HG03045 (cell line): ENCODE results near the gene NR5A2.

Experiments used
- ATAC-seq: cut with Tn5 transposase; IDR thresholded peaks from one replicate; pipeline ENCODE4 v1.9.1; 2021; ENCODE audit warnings: mild to moderate bottlenecking, moderate library complexity; ENCODE audit not compliant: unreplicated experiment

The NR5A2 gene

GRCh38 chr1:200035956-200036618 is 8.6 kb downstream of the NR5A2 start:
- ATAC-seq = no peak

DNA sequence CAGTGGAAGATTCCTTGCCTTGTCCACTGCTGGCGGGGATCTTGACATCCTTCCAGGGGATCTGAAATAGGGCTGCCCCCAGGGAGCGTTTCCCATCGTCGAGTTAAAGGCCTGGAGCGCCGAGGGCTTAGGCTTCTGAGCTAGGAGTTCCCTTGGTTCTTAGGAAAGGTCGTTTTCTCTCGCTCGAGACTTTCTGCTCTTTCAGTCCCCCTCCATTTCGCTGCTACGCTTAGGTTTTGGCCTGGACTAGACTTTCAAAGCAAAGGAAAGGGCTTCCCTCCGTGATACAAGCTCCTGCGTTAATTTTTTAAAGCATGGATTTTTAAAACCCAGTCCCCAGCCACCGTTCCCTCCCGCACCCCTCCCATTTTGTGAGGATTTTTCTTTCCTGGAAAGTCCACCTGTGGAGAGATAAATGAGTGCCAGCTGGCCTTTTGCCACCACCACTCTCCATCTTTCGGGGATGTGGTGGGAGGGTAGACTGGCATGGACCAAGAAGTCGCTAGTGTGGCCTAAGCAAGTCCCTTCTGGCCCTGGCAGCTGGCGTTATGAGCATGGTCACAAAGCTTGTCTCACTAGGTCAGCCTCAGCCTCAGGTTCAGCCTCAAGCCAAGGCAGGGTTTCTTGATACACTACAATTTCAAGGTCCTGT is 9.2 kb downstream of the NR5A2 start:
- ATAC-seq = no peak

DNA sequence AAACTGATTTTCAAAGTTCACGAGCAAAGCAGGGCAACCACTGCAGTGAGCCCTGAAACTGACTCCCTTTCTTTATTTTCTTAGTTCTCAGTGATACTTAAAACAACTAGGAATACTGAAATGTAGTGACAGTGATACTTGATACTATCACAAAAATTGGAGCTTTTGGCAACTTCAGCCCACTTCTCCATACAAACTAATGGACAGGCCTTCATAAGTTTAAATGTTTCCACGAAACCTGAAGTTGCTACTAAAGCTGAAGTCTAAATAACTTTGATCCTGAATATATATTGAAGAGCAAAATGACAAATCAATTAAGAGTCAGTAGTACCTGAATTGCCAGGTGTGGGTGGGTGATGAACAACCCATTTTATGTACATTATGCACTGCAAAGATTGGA is 10.0 kb downstream of the NR5A2 start:
- no peak for ATAC-seq

- no peak for ATAC-seq
These were observed 10.4 kb downstream of the NR5A2 start for GRCh38 chr1:200037904-200038303.

GRCh38 chr1:200038325-200038980 is 10.9 kb downstream of the NR5A2 start:
- ATAC-seq = no peak

- ATAC-seq = no peak
These were observed 11.7 kb downstream of the NR5A2 start for GRCh38 chr1:200038981-200039848.

DNA sequence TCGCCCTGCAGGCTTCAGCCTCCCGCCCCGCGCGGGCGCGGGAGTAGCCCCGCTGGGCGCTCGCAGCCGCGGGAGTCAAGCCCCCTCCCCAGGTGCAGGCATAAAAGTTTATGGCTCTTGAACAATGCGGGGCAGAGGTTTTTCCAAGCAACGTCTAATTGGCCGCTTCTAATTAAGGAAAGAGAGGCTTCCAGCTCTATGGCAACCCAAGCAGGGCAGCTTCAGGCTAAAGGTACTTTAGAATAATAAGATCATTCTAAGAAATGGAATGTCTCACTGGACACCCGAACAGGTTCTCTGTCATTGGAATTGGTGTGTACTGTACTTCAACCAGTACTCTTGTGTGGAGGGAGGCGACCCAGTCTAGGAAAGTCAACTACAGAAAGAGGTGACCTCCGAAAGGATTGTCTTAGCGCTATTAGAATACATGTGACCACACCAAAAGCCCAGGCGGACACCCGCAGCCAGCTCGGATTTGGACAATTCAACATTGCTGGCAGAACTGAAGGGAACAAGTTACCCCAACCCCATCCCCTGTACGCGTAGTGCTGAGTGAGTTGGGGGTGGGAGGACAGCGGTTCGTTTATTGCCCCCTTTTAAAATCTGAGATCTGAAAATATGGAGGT is 12.5 kb downstream of the NR5A2 start:
- no peak for ATAC-seq

DNA sequence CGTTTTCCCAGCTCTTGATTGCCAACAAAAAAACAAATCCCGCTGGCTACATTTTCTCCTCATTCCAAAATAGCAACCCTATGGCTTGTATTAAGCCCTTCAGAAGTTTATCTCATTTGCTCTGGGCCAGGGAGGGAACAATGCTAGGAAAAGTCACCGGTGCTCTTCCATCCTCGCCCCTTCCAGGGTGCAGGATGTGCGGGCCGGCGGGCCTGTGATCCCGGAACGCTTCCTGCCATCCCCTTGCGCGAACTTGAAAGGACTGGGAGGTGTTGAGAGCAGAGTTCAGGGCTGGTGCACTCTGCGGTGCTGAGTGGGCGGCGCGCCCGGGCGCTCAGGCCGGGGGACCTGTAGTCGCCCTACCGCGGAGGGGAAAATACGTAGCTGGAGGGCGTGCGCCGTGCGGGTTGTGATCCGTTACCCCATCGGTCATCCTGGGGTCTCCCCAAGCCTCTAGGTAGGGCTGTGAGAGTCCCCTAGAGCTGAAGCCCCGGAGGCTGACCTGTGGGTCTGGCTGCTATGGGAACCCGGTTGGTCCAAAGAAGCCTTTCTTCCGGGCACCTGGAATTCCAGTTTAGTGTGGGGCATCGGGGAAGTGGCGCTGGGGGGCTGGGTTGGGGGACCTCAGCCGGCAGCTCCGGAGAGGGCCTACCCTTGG is 13.1 kb downstream of the NR5A2 start:
- no peak for ATAC-seq

- ATAC-seq = no peak
These were observed 14.0 kb downstream of the NR5A2 start for GRCh38 chr1:200041337-200042118.

DNA sequence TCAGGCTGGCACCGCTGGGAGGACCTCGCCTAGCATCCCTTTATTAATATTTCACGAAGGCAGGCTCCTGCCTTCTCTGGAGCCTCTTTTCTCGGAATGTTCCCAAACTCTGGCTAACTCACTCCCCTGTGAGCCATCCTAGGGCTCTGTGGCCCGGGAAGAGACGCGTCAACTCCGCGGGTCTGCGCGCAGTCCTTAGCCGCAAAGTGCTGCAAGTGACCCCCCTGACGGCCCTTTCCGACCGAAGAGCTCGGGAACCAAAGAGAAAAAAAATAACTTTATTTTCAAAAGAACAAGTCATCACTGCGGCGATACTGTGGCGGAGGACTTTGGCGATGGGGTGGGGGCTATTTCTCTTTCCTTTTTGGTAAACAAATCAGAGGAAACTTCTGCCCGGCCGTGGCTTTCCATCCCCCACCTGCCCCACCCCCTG is 14.6 kb downstream of the NR5A2 start:
- no peak for ATAC-seq

DNA sequence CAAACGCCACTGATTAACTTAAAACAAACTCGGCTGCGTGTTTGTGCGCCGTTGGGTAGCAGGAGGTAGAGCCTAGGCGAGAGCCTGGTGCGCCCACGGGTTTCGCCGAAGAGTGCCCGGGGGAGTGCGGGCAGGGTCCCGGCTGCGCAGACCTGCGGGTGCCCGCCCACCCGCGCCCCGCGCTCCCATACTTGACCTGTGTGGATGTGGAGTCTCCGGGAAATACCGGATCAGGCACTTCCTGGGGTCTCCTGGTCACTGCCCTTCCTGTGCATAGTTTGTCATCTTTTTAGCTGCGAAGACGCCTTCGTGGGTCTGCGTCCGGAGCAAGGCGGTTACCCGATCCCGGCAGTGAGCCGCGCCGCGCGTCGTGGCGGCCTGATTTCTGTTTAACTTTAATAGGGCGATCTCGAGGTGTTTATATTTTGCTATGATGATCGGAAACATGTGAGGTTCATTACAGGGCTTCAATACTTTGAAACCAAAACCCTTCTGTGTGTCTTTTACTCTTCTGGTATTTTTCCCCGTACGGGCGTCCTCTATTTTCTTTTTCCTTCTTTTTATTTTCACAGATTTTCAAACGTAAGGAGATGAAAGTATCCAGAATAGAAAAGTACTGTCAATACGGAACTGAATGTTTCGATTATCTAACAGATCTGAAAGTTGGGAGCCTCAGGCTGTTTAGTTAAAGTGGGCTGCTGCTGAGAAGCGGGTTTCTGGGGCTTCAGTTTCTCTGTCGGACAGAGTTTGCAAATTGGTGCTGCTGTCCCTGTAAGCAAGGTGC is 15.2 kb downstream of the NR5A2 start:
- no peak for ATAC-seq

DNA sequence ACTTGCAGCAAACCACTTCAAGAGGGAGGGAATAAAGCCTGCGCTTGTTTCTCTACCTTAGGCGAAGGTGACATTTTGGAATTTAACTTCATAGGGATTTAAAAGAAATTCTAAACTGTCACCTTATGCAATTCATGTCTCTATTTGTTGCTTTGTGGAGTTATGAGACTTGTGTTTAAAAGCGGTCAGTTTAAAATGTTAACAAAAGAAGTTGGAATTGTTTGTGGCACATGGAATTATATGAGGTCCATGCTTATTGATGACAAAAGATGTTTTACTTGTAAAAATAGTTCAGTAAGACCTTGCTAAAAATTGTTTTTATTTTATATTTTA is 15.8 kb downstream of the NR5A2 start:
- ATAC-seq = no peak

DNA sequence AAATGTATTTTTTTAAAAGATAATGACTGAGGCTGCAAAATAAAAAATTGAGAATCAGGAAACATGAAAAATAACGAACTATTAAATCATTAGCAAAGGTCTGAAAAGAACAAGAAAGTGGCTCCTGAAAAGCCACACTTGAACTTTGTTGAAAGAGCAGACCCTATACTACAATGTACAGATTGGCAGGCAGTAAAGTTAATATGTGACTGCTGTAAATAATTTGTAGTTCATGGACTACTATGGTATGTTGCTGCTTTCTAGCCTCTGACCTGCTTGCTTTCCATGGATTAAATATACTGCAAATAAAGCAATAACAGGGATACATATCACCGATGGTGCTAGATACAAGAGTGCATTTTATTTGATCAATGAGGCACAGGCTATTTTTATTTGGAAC is 18.6 kb downstream of the NR5A2 start:
- no peak for ATAC-seq

DNA sequence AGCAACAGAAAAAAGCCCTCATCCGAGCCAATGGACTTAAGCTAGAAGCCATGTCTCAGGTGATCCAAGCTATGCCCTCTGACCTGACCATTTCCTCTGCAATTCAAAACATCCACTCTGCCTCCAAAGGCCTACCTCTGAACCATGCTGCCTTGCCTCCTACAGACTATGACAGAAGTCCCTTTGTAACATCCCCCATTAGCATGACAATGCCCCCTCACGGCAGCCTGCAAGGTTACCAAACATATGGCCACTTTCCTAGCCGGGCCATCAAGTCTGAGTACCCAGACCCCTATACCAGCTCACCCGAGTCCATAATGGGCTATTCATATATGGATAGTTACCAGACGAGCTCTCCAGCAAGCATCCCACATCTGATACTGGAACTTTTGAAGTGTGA is 20.7 kb downstream of the NR5A2 start:
- ATAC-seq = no peak

- no peak for ATAC-seq
These were observed 22.3 kb downstream of the NR5A2 start for GRCh38 chr1:200049810-200050209.

DNA sequence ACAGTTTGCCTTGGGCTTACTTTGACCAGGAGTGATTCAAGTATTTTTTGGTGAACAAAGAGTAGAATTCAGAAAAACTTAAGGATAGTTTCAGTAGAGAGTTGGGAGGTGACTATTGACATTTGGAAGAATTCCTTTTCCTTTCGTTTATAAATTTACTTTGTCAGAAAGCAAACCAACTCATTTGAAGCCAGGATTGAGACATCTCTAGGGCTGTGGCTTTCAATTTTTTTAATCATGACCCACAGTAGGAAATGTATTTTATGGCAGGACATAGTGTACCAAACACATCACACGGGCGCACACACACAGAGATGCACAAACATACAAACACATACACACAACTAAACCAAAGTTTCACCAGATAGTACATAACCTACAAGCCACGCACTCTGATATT is 24.1 kb downstream of the NR5A2 start:
- ATAC-seq = no peak

- no peak for ATAC-seq
These were observed 25.6 kb downstream of the NR5A2 start for GRCh38 chr1:200053091-200053490.

DNA sequence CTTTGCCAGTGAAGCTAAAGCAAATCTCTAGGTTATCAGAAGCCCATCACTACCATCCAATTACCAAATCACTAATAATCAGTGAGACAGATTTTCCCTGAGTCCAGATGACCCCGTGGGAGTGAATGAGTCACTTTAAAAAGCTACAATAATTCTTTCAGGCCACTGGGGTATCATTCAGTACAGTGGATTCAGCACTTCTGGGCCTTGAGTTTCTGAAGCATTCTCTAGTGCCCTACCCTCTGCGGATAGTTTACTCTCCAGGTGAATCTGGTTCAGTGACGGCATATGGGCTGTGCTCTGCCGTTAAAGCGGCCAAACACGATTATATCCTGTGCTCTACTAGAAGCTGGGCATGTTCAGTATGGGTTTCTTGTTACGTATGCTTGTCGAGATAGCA is 26.1 kb downstream of the NR5A2 start:
- no peak for ATAC-seq

DNA sequence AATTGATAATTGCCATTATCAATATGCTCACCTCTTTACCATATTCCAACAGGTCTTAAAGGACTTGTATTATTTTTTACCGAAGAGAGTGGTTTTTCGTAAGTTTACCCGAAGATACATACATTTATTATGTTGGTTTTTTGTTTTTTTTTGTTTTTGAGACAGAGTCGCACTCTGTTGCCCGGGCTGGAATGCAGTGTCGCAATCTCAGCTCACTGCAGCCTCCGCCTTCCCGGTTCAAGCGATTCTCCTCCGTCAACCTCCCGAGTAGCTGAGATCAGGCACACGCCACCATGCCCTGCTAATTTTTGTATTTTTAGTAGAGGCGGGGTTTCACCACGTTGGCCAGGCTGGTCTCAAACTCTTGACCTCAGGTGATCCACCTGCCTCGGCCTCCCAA is 30.8 kb downstream of the NR5A2 start:
- ATAC-seq = no peak
